ENCODE data around the gene PTBP1.
A peak's percentile ranks its signal among the peaks of the same experiment; 100 is the strongest.

Gene PTBP1
- total RNA-seq = 294 to 357 (median 330) reads per million in 3 donors

DNA sequence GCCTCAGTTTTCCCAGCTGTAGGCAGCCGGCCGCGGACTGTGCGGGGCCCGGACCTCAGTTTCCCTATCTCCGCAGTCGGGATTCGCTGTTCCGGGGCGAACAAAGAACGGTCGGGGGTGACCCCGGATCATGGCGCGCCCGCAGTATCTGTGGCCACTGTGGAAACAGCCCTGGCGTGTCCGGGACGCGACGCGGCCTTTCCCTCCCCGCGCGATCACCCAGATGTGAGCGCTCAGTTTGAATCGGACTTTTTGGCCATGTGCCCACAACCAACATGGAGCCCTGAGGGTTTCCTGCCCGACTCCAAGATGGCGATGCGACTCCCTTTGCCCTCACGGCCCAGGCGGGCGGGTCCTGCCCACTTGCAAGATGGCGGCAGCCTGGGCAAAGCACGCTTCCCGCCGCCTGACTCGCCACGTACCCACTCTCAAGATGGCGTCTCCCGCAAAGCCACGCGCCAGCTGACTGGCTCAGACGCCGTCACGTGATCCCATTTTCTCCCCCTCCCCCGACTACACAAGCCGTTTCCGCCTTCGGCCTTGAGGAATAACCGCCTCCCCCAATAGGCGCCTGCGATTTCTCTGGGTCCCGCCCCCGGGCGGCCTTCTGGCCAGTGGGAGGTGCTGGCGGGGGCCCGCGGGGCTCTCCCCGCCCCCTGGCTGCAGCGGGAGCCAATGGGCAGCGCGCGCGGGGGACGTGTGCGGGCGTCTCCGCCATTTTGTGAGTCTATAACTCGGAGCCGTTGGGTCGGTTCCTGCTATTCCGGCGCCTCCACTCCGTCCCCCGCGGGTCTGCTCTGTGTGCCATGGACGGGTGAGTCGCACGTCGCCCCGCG is at the start of gene PTBP1:
Gene PTBP1, plus strand, starts transcription at position 761 of the 836 bp plus-strand sequence. Its CDS starts 46 bp downstream, at position 807.
- peaks cover 3% of the 10 kb centered on the region for H3K36me3 ChIP-seq (ENCODE audit: control insufficient read depth, insufficient read depth, low read length)
- no peaks in the 10 kb centered on the region for H3K27me3 ChIP-seq (replicated peaks; ENCODE audit: control insufficient read depth, insufficient read depth, low read length, poor library complexity, severe bottlenecking)
- peak within 1 kb of the TSS; percentile 75 for H3K27ac ChIP-seq (ENCODE audit: insufficient read depth, low read length, poor library complexity, severe bottlenecking)
- H3K9me3 ChIP-seq (ENCODE audit: control insufficient read depth, low read length) = no peaks in the 10 kb centered on the region
- DNase-seq = peak; percentile 100
- peaks cover 39% of the 10 kb centered on the region for H3K4me1 ChIP-seq (ENCODE audit: control insufficient read depth, insufficient read depth, low read length, poor library complexity, severe bottlenecking)
- peak within 1 kb of the TSS; percentile 92 for H3K4me3 ChIP-seq (ENCODE audit: insufficient read depth, low read depth, low read length, poor library complexity, severe bottlenecking)

DNA sequence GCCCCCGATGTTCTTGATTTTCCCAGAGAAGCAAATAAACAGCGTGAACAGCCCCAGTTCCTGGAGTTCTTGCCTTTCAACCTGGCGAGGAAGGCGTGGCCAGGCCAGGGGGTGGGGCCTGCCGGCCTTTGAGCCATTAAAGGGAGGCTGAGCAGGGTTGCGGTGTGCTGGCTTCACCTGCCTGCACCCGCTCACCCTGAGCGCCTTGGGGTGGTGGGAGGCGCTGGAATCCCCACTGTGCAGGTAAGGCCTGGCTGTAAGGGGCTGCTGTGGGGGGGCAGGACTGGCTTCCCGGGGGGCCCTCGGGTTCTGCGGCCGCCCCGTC is 49.0 kb upstream of the PTBP1 start:
- no peaks in the 10 kb centered on the region for H3K9me3 ChIP-seq (ENCODE audit: control insufficient read depth, low read length)
- no peak overlapping the region for H3K27ac ChIP-seq (ENCODE audit: insufficient read depth, low read length, poor library complexity, severe bottlenecking)
- no peaks in the 10 kb centered on the region for H3K4me1 ChIP-seq (ENCODE audit: control insufficient read depth, insufficient read depth, low read length, poor library complexity, severe bottlenecking)
- H3K27me3 ChIP-seq (replicated peaks; ENCODE audit: control insufficient read depth, insufficient read depth, low read length, poor library complexity, severe bottlenecking) = no peaks in the 10 kb centered on the region
- no peaks in the 10 kb centered on the region for H3K36me3 ChIP-seq (ENCODE audit: control insufficient read depth, insufficient read depth, low read length)
- DNase-seq = no peak
- H3K4me3 ChIP-seq (ENCODE audit: insufficient read depth, low read depth, low read length, poor library complexity, severe bottlenecking) = no peak overlapping the region

DNA sequence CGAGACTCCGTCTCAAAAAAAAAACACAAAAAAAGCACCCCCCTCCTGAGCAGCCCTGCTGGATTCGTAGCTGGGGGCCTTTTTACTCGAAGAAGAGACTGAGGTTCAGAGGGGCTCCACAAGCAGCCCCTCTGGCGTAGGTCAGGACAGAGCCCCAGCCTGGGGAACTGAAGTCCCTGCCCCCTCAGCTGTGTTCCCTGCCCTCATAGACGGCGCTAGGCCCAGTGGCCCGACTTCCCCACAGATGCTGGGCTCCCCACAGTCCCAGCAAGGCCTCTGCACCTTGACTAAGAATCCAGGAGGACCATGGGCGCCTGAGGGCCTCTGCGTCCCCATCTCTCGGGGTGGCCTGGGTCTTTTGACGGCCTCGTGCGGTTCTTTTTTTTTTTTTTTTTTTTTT is 47.4 kb upstream of the PTBP1 start:
- DNase-seq = no peak
- Histone ChIP-seq H3K4me1 (ENCODE audit: control insufficient read depth, insufficient read depth, low read length, poor library complexity, severe bottlenecking) (no peaks in the 10 kb centered on the region), H3K27me3 (replicated peaks; ENCODE audit: control insufficient read depth, insufficient read depth, low read length, poor library complexity, severe bottlenecking) (no peaks in the 10 kb centered on the region), H3K9me3 (ENCODE audit: control insufficient read depth, low read length) (no peaks in the 10 kb centered on the region), H3K27ac (ENCODE audit: insufficient read depth, low read length, poor library complexity, severe bottlenecking) (no peak overlapping the region), H3K4me3 (ENCODE audit: insufficient read depth, low read depth, low read length, poor library complexity, severe bottlenecking) (no peak overlapping the region), H3K36me3 (ENCODE audit: control insufficient read depth, insufficient read depth, low read length) (no peaks in the 10 kb centered on the region)

DNA sequence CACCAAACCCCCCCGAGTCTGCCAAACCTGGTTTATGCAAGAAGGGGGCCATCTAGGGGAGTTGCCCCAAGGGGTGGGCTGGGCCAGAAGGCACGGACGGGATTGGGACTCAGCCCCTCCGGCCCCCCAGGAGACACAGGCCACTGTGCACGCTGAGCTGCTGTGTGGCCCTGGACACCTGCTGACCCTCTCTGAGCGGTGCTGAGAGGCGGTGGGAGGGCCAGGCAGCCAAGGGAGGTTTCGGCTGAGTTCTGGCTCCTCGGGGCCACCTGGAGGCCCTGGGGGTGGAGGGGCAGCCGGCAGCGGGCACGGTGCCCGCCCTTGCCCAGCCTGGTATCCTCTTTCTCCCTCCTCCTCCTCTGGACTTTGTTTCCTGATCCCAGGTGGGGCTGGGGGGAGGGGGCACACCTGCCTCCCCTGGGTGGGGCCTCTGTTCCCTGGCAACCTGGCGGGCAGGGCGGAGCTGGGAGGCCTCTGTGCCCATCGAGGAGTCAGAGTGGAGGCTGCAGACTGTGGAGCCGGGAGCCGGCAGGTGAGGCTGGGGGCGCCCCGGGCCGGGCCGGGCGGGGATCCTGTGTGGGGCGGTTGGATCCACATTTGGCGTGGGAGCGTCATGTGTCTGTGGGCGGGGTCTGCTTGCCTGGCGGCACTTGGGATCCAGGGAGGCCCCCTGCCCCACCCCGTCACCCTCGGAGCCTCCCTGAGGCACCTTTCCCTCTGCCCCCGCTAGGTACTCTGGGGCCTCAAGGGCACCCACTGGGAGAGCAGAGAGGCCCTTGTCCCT is 46.4 kb upstream of the PTBP1 start, which contains the start of gene MISP:
Gene MISP, plus strand, starts transcription at position 473 of the 784 bp plus-strand sequence. CDS start 5,835 bp downstream, outside the sequence.
- H3K27ac ChIP-seq (ENCODE audit: insufficient read depth, low read length, poor library complexity, severe bottlenecking) = no peak within 1 kb of the TSS
- no peak for DNase-seq

DNA sequence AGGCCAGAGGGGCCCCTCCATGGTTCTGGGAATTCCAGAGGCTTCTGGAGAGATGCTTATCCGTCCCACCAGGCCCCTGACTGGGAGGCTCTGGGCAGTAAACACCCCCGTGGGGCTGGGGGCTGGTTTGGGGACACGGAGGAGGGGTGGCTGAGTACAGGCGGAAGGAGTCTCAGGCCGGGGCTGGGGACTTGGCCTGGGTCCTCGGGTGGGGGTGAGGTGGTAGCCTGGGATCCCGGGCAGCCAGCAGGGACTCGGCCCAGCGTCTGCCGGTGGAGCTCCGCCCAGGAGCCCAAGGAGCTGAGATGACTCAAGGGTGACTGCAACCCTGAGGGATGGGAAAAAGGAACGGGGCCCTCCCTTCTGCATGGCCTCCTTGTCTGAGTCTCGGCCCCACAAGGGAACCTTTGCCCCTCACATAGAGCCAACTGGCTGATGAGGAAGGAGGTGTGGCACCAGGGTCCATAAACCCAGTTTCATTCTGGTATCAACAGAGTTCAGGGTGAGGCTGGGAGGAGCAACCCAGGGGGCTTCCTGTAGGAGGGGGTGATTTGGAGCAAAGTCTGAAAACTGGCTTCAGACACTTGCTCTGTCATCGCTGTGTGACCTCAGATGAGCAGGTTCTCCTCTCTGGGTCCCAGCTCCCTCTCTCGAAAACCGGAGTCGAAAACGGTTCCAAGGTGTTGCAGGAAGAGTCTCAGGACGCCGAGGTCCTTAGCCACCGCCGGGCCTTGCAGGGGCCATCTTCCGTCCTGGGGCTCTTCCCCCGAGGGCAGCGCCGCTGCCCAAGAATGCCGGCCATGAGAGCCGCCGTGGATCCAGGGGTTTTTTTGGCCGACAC is 45.5 kb upstream of the PTBP1 start:
- Histone ChIP-seq H3K27ac (ENCODE audit: insufficient read depth, low read length, poor library complexity, severe bottlenecking) (no peak overlapping the region), H3K9me3 (ENCODE audit: control insufficient read depth, low read length) (no peaks in the 10 kb centered on the region), H3K36me3 (ENCODE audit: control insufficient read depth, insufficient read depth, low read length) (no peaks in the 10 kb centered on the region), H3K27me3 (replicated peaks; ENCODE audit: control insufficient read depth, insufficient read depth, low read length, poor library complexity, severe bottlenecking) (no peaks in the 10 kb centered on the region), H3K4me1 (ENCODE audit: control insufficient read depth, insufficient read depth, low read length, poor library complexity, severe bottlenecking) (no peaks in the 10 kb centered on the region), H3K4me3 (ENCODE audit: insufficient read depth, low read depth, low read length, poor library complexity, severe bottlenecking) (no peak overlapping the region)
- DNase-seq = no peak

More for the DNA sequence above, 46.4 kb upstream of the PTBP1 start, which contains the start of gene MISP:
- Histone ChIP-seq H3K4me1 (ENCODE audit: control insufficient read depth, insufficient read depth, low read length, poor library complexity, severe bottlenecking) (no peaks in the 10 kb centered on the region), H3K4me3 (ENCODE audit: insufficient read depth, low read depth, low read length, poor library complexity, severe bottlenecking) (no peak within 1 kb of the TSS), H3K36me3 (ENCODE audit: control insufficient read depth, insufficient read depth, low read length) (no peaks in the 10 kb centered on the region), H3K9me3 (ENCODE audit: control insufficient read depth, low read length) (no peaks in the 10 kb centered on the region), H3K27me3 (replicated peaks; ENCODE audit: control insufficient read depth, insufficient read depth, low read length, poor library complexity, severe bottlenecking) (no peaks in the 10 kb centered on the region)

DNA sequence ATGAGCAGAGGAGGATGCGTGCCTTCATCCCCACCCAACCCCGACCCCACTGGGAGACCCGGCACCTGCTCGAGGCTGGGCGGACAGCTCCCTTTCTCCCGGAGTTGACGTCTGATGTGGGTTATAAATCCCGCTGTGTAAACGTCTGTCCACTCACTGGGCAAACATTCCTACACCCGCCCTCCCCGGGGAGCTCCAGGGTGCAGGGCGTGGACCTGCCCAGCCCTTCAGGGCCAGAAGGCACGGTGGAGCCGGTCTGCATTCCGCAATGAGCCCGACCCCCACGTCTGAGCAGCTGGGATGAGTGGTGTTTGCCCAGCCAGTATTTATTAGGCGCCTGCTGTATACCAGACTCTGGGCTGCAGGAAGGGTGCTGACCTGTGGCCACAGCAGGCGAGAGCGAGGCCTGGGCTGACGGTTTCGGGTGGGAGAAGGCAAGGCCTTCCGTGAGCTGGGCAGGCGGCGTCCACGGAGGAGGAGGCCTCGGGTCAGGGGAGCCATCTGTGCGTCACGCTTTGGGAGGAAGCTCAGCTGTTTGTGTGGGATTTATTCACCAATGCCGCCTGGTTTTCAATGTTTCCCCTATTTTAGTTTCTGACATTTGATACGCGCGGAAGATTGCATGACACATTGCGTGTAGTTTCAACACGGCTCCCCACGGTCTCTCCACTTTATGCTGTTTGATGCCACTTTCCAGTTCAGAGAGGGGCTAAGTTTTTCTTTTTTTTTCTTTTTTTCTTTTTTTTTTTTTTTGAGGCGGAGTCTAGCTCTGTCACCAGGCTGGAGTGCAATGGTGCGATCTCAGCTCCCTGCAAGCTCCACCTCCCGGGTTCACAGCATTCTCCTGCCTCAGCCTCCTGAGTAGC is 44.4 kb upstream of the PTBP1 start:
- H3K4me1 ChIP-seq (ENCODE audit: control insufficient read depth, insufficient read depth, low read length, poor library complexity, severe bottlenecking) = no peaks in the 10 kb centered on the region
- H3K27ac ChIP-seq (ENCODE audit: insufficient read depth, low read length, poor library complexity, severe bottlenecking) = no peak overlapping the region
- no peak for DNase-seq

DNA sequence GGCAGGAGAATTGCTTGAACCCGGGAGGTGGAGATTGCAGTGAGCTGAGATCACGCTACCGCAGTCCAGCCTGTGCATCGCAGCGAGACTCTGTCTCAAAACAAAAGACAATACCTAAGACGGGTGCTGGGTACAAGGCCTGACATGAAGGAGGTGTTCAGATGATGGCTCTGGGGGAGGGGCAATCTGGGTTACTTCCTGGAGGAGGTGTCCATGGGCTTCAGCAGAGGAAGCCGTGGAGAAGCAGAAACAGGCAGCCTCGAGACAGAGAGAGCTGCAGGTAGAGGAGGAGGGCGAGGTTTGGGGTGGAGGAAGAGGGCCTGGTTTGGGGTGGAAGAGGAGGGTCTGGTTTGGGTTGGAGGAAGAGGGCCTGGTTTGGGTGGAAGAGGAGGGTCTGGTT is 42.7 kb upstream of the PTBP1 start:
- H3K27me3 ChIP-seq (replicated peaks; ENCODE audit: control insufficient read depth, insufficient read depth, low read length, poor library complexity, severe bottlenecking) = no peaks in the 10 kb centered on the region
- no peaks in the 10 kb centered on the region for H3K36me3 ChIP-seq (ENCODE audit: control insufficient read depth, insufficient read depth, low read length)
- no peak overlapping the region for H3K27ac ChIP-seq (ENCODE audit: insufficient read depth, low read length, poor library complexity, severe bottlenecking)
- H3K9me3 ChIP-seq (ENCODE audit: control insufficient read depth, low read length) = no peaks in the 10 kb centered on the region
- H3K4me1 ChIP-seq (ENCODE audit: control insufficient read depth, insufficient read depth, low read length, poor library complexity, severe bottlenecking) = no peaks in the 10 kb centered on the region
- DNase-seq = no peak
- H3K4me3 ChIP-seq (ENCODE audit: insufficient read depth, low read depth, low read length, poor library complexity, severe bottlenecking) = no peak overlapping the region

More for the DNA sequence above, 44.4 kb upstream of the PTBP1 start:
- H3K36me3 ChIP-seq (ENCODE audit: control insufficient read depth, insufficient read depth, low read length) = no peaks in the 10 kb centered on the region
- no peak overlapping the region for H3K4me3 ChIP-seq (ENCODE audit: insufficient read depth, low read depth, low read length, poor library complexity, severe bottlenecking)
- no peaks in the 10 kb centered on the region for H3K9me3 ChIP-seq (ENCODE audit: control insufficient read depth, low read length)
- no peaks in the 10 kb centered on the region for H3K27me3 ChIP-seq (replicated peaks; ENCODE audit: control insufficient read depth, insufficient read depth, low read length, poor library complexity, severe bottlenecking)

DNA sequence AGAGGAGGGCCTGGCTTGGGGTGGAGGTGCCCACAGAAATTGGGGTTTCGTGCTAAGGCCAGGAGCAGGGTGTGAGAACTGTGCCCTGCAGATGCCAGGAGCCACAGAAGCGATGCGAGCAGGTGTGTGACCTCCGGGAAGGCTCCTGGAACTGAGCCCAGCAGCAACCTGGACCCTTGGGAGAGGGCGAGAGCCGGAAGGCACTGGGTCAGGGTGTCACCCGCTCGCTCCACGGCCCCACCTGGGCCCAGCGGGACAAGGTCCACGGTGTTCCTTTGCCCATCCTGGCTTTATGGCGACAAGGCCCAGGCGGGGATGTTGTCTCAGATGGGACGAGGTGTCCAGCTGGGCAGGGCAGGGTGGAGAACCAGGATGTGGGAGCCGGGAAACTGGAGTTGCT is 42.2 kb upstream of the PTBP1 start:
- no peaks in the 10 kb centered on the region for H3K27me3 ChIP-seq (replicated peaks; ENCODE audit: control insufficient read depth, insufficient read depth, low read length, poor library complexity, severe bottlenecking)
- no peak for DNase-seq
- H3K9me3 ChIP-seq (ENCODE audit: control insufficient read depth, low read length) = no peaks in the 10 kb centered on the region
- H3K4me3 ChIP-seq (ENCODE audit: insufficient read depth, low read depth, low read length, poor library complexity, severe bottlenecking) = no peak overlapping the region
- no peaks in the 10 kb centered on the region for H3K36me3 ChIP-seq (ENCODE audit: control insufficient read depth, insufficient read depth, low read length)
- H3K27ac ChIP-seq (ENCODE audit: insufficient read depth, low read length, poor library complexity, severe bottlenecking) = no peak overlapping the region
- no peaks in the 10 kb centered on the region for H3K4me1 ChIP-seq (ENCODE audit: control insufficient read depth, insufficient read depth, low read length, poor library complexity, severe bottlenecking)

DNA sequence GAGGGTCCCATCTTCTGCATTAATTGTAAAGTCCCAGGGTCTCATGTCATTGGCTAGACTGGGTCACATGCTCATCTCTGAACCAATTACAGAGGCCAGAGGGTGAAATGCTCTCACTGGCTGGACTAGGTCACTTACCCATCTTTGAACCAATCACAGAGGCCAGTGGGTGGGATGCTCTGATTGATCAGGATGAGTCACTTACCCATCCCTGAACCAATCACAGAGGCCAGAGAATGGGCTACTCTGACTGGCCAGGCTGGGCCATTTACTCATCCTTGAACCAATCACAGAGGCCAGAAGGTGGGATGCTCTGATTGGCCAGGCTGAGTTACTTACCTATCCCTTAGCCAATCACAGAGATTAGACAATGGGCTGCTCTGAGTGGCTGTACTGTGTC is 41.0 kb upstream of the PTBP1 start:
- H3K27ac ChIP-seq (ENCODE audit: insufficient read depth, low read length, poor library complexity, severe bottlenecking) = no peak overlapping the region
- no peaks in the 10 kb centered on the region for H3K9me3 ChIP-seq (ENCODE audit: control insufficient read depth, low read length)
- H3K27me3 ChIP-seq (replicated peaks; ENCODE audit: control insufficient read depth, insufficient read depth, low read length, poor library complexity, severe bottlenecking) = no peaks in the 10 kb centered on the region
- no peaks in the 10 kb centered on the region for H3K36me3 ChIP-seq (ENCODE audit: control insufficient read depth, insufficient read depth, low read length)
- DNase-seq = no peak
- no peaks in the 10 kb centered on the region for H3K4me1 ChIP-seq (ENCODE audit: control insufficient read depth, insufficient read depth, low read length, poor library complexity, severe bottlenecking)
- no peak overlapping the region for H3K4me3 ChIP-seq (ENCODE audit: insufficient read depth, low read depth, low read length, poor library complexity, severe bottlenecking)

Measured in effector memory CD4-positive, alpha-beta T cell (primary cell).